AG04450 (cell line): Measurements from ENCODE around the gene RNF10. TPM values are rescaled to one million over a fixed set of nuclear protein-coding genes. Genes with fewer than 3 reads are reported as not detected.
A peak's percentile ranks its signal among the peaks of the same experiment; 100 is the strongest.
"Not testable (repeated sequence)": the region's sequence is repeated elsewhere in the genome, so short reads cannot be mapped to it uniquely, and the experiment has no call there.

ENCODE experiments used
- CTCF ChIA-PET: fragments of 300-600, 350-600 bp; formaldehyde crosslinking; extraction: SDS; loops from one replicate; lab custom pipeline; 2022; ENCODE audit warnings: antibody characterized with exemption, inconsistent platforms; lab: Charles Lee
- POLR2A ChIA-PET: fragments of 350-600 bp; formaldehyde crosslinking; extraction: SDS; loops from one replicate; lab custom pipeline; 2021; ENCODE audit warnings: antibody characterized with exemption, inconsistent platforms; lab: Yijun Ruan, JAX
- DNase-seq: peaks from one replicate; pipeline ENCODE4 v3.0.0-alpha.2; 2011; ENCODE audit warnings: low read depth, low spot score
- H3K27ac ChIP-seq: one replicate; pipeline ENCODE4 v1.5.1; 2012; ENCODE audit warnings: low read depth, low read length, control low read depth
- H3K27me3 ChIP-seq: one replicate; pipeline ENCODE4 v1.6.0; 2012; ENCODE audit warnings: low read length; ENCODE audit not compliant: control insufficient read depth, insufficient read depth
- H3K4me3 ChIP-seq: 2 replicates; pipeline ENCODE4 v1.5.1; 2011; ENCODE audit warnings: mild to moderate bottlenecking, low read depth, low read length, control low read depth
- H3K9me3 ChIP-seq: 2 replicates; pipeline ENCODE4 v1.5.1; 2012; ENCODE audit warnings: low read length; ENCODE audit not compliant: control insufficient read depth, insufficient read depth
- polyA plus RNA-seq: library from polyadenylated mRNA; depleted of rRNA; stranded (reverse); fragments of >200 nt; gene quantifications from 2 replicates; pipeline ENCODE4 v1.2.3, GENCODE V29; 2011
- TF ChIP-seq, protein P1 (sequence below): IDR thresholded peaks from 2 replicates; pipeline ENCODE4 v1.5.1; 2011; ENCODE audit warnings: low read depth, low read length, control low read depth, inconsistent platforms

Gene RNF10
- polyA plus RNA-seq, 1 experiment = 105 TPM

DNA sequence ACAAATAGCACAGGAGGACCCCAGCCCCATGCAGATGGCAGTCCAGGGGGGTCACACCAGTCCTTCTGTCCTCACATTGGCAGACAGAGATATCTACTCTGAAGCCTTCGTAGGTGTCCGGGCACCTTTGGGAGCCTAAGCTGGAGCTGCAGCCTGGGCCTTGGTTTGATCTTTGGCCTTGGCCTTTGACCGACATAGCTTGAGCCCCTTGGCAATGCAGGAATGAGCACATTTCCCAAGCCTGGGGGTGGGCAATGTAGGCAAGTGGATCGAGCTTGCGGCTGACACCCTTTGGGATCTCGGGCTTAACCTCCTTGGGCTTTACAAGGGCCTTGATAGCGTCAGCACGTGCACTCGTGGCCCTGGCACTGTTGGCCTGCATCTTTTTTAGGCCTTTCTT lies 11.6 kb upstream of the RNF10 start:
- H3K4me3 ChIP-seq = no peak overlapping the region
- ChIA-PET POLR2A (interaction anchor here (0.7 kb wide), 1 partner anchor 187 kb away, joined by 3 read pairs; no protein-coding TSS in a partner anchor), CTCF (no interaction called here)
- H3K9me3 ChIP-seq = no peaks in the 10 kb centered on the region
- H3K27ac ChIP-seq = no peak overlapping the region
- TF ChIP-seq, protein P1, sequence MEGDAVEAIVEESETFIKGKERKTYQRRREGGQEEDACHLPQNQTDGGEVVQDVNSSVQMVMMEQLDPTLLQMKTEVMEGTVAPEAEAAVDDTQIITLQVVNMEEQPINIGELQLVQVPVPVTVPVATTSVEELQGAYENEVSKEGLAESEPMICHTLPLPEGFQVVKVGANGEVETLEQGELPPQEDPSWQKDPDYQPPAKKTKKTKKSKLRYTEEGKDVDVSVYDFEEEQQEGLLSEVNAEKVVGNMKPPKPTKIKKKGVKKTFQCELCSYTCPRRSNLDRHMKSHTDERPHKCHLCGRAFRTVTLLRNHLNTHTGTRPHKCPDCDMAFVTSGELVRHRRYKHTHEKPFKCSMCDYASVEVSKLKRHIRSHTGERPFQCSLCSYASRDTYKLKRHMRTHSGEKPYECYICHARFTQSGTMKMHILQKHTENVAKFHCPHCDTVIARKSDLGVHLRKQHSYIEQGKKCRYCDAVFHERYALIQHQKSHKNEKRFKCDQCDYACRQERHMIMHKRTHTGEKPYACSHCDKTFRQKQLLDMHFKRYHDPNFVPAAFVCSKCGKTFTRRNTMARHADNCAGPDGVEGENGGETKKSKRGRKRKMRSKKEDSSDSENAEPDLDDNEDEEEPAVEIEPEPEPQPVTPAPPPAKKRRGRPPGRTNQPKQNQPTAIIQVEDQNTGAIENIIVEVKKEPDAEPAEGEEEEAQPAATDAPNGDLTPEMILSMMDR = no peak
- no peak for DNase-seq
- no peaks in the 10 kb centered on the region for H3K27me3 ChIP-seq

DNA sequence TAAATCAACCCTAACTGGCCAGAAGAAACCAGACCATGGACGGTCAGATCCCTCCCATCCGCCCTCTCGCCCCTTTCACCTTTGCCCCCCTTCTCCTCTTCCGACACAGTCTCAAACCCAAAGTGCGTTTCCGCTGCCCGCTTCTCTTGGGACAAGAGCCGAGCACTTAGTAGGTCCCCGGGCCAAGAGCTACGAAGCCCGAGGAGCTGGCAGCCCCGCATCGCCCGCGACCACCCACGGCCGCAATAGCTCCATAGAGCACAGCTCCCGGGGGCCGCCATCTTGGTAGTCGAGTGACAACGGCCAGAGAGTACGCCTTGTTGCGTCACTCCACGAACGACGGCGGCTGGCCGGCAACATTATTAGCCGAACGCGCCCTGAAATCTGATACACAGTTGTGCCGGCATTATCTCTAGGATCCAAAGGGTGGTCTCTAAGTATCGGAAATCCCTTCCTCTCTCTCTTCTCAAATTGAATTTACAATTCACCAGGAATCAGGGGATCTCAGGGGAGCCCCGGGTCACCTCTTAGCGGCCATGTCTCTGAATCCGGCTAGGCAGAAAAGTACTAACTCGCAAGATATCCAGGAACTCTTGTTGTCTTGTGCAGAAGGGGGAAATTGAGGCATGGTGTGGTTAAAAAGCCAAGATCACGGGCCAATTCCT lies 5.2 kb upstream of the RNF10 start, which contains the start of gene COQ5:
Gene COQ5, minus strand, starts transcription at position 298 of the 665 bp plus-strand sequence. Its CDS starts 17 bp downstream, at position 281.
- H3K27me3 ChIP-seq = no peaks in the 10 kb centered on the region
- TF ChIP-seq, protein P1 = no peak
- CTCF ChIA-PET = interaction anchor here (0.9 kb wide), 1 partner anchor 807 kb away, joined by 3 read pairs; no protein-coding TSS in a partner anchor
- DNase-seq = peak; percentile 52
- POLR2A ChIA-PET = interaction anchor here (0.6 to 1.9 kb wide), 8 partner anchors 10 to 823 kb away, joined by 3 to 14 read pairs (median 4); partner anchors contain the start of genes DYNLL1, POP5 and RNU4-2
- no peaks in the 10 kb centered on the region; the same call in 1 of the 2 replicates for H3K9me3 ChIP-seq
- H3K27ac ChIP-seq = peak within 1 kb of the TSS; percentile 77
- peak within 1 kb of the TSS; percentile 92 for H3K4me3 ChIP-seq

DNA sequence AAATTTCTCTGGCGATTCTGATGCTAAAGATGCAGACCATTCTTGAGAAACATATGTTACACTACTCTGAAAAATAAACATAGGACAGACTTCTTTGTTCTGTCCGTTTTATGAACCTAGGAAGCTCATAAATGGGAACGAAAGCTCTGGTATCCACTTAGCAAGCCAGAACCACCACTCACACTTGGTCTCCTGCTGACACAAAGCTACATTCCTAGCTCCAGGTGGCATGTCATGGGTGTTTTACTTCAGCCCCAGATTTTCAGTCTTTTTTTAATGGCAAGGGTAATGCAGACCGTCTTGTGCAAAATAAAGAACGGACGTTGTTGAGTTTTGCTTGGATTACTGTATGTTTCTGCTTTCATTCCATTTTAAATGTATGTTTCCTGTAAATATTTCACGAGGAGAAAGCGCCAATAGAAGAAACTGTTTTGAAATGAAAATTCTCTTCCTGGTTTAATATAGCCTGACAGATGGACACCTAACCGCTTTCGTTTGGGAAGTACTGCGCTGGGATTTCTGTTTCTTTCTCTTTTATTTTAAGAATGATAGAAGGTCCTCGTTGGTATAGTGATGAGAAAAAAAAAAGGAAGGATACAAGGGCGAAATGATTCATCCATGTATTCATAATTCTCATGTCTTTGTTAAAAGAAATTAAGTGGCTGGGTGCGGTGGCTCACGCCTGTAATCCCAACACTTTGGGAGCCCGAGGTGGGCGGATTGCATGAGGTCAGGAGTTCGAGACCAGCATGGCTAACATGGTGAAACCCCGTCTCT lies 4.3 kb upstream of the RNF10 start:
- TF ChIP-seq, protein P1 = peak; percentile 26; the same call in 1 of the 2 replicates
- POLR2A ChIA-PET = interaction anchor here (1.0 to 1.9 kb wide), 4 partner anchors 9 to 238 kb away, joined by 3 to 14 read pairs (median 3); partner anchors contain the start of genes DYNLL1, POP5 and RNU4-2
- Histone ChIP-seq H3K27me3 (no peaks in the 10 kb centered on the region), H3K9me3 (no peaks in the 10 kb centered on the region; the same call in 1 of the 2 replicates), H3K27ac (peak overlapping the region; percentile 77), H3K4me3 (peak overlapping the region; percentile 92)
- DNase-seq = no peak
- CTCF ChIA-PET = interaction anchor here (0.9 kb wide), 1 partner anchor 806 kb away, joined by 3 read pairs; no protein-coding TSS in a partner anchor

DNA sequence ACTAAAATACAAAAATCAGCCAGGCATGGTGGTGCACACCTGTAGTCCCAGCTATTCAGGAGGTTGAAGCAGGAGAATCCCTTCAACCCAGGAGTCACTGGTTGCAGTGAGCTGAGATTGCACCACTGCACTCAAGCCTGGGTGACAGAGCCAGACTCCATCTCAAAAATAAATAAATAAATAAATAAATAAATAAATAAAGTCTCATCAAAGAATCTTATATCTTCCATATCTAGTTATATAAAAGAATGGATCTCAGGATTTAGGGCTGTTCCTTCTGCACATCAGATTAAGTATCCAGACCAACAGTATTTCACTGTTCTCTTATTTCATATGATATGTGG lies 3.8 kb upstream of the RNF10 start:
- DNase-seq = not testable (repeated sequence)

DNA sequence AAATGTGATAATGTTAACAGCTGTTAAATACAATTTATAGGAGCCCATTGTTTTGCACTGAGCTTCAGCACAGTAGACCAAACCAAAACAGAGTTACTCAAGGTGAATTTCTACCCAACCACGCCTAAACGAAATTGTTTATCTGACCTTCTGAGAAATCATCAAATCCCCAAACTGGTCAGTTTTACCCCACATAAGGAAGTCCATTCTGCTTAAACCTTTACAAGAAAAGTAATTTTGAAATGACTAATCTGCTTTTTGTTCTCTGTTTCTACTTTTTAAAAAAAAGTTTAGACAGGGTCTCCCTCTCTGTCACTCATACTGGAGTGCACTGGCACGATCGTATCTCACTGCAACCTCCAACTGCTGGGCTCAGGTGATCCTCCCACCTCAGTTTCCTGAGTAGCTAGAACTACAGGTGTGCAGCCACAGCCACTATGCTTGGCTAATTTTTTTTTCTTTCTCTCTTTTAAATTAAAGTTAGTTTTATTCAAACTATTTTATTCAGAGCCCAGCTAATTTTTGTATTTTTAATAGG lies 1.4 kb upstream of the RNF10 start:
- Histone ChIP-seq H3K9me3 (no peaks in the 10 kb centered on the region; the same call in 1 of the 2 replicates), H3K4me3 (no peak overlapping the region), H3K27ac (no peak overlapping the region), H3K27me3 (no peaks in the 10 kb centered on the region)
- ChIA-PET CTCF (no interaction called here), POLR2A (no interaction called here)
- no peak for DNase-seq
- TF ChIP-seq, protein P1 = no peak

More for the DNA sequence above, 3.8 kb upstream of the RNF10 start:
- H3K4me3 ChIP-seq, H3K27me3 ChIP-seq, H3K27ac ChIP-seq, CTCF ChIA-PET, H3K9me3 ChIP-seq: not testable (repeated sequence)
- POLR2A ChIA-PET = interaction anchor here (1.3 to 1.9 kb wide), 2 partner anchors 35 to 239 kb away, joined by 3 to 14 read pairs; partner anchors contain the start of genes DYNLL1 and RNU4-2
